AG09319 (cell line): Measurements from ENCODE around the gene RACK1.

Experiments
- DNase-seq: peaks from one replicate; pipeline ENCODE4 v3.0.0-alpha.2; 2010; ENCODE audit warnings: low read depth; ENCODE audit errors: extremely low read depth
- TF ChIP-seq, protein P1 (sequence below): IDR thresholded peaks from 2 replicates; pipeline ENCODE4 v1.5.1; 2011; ENCODE audit warnings: low read depth, mild to moderate bottlenecking, inconsistent platforms, low read length, moderate library complexity

The RACK1 gene

DNA sequence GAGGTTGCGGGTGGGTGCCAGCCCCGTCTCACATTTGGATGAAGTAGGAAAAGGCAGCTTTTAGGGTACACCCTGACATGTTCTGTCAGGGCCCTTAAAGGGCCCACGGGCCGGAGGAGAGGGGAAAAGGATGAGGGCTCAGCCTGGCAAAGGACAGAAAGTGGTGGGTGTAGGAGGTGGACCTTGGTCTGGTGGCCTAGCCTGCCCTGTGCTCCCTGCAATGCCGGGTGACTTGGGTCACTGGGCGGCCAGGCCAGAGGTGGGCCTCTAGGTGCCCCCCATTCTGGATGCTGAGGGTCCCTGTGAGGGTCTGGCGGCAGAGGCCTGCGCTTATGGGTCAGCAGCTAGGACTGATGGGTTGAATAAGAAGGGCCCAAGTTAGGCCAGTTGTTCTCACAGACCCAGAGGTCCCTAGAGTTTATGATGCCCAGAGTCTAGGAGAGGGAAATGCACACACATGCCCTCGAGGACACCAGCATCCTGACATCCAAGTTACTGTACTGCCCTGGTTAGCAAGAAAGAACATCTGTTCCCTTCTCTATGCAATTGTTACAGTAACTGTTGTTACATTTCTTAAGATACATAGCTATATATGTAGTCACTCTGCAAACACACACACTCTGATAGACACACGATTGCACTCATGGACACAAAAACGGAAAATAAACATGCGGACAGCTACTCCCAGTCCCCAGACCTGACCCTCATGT, 51.2 kb downstream of the RACK1 start:
- no peak for DNase-seq

DNA sequence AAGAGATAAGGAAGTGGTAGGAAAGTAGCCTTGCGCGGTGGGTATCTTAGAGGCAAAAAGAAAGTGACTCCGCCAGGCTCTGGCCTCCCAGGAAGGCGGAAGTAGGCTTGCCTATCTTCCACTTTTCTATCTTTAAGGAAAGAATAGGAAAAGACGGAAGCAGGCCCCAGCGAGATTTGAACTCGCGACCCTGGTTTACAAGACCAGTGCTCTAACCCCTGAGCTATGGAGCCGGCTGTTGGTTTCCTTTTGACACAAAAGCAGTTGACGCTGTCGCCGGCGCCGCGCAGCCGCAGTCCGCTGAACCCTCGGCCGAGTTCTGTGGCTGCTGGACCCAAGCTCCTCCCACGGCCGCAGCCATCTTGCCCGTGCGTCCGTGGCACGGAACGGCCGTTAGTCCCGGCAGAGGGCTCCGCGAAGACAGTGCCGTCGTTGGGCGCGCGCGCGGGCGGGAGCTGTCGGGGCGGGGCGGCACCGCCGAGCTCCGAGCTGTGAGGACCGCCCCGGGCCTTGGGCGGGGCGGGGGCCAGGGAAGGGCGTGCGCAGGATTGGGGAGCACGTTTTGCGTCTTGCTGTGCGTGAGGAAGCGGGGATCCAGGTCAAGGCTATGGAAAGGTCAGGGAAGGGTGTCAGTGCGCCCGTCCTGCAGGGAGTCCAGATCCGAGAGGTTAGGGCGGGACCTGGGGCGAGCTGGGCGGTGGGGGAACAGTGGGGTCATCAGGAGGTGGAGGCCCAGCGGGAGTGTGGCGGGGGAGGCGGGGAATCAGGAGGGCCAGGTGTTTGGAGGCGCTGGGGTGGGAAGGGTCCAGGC, 52.0 kb downstream of the RACK1 start:
- TF ChIP-seq, protein P1, sequence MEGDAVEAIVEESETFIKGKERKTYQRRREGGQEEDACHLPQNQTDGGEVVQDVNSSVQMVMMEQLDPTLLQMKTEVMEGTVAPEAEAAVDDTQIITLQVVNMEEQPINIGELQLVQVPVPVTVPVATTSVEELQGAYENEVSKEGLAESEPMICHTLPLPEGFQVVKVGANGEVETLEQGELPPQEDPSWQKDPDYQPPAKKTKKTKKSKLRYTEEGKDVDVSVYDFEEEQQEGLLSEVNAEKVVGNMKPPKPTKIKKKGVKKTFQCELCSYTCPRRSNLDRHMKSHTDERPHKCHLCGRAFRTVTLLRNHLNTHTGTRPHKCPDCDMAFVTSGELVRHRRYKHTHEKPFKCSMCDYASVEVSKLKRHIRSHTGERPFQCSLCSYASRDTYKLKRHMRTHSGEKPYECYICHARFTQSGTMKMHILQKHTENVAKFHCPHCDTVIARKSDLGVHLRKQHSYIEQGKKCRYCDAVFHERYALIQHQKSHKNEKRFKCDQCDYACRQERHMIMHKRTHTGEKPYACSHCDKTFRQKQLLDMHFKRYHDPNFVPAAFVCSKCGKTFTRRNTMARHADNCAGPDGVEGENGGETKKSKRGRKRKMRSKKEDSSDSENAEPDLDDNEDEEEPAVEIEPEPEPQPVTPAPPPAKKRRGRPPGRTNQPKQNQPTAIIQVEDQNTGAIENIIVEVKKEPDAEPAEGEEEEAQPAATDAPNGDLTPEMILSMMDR = no peak; the same call in 1 of the 2 replicates
- DNase-seq = peak; percentile 87

More for the DNA sequence above, 51.2 kb downstream of the RACK1 start:
- TF ChIP-seq, protein P1 = no peak

DNA sequence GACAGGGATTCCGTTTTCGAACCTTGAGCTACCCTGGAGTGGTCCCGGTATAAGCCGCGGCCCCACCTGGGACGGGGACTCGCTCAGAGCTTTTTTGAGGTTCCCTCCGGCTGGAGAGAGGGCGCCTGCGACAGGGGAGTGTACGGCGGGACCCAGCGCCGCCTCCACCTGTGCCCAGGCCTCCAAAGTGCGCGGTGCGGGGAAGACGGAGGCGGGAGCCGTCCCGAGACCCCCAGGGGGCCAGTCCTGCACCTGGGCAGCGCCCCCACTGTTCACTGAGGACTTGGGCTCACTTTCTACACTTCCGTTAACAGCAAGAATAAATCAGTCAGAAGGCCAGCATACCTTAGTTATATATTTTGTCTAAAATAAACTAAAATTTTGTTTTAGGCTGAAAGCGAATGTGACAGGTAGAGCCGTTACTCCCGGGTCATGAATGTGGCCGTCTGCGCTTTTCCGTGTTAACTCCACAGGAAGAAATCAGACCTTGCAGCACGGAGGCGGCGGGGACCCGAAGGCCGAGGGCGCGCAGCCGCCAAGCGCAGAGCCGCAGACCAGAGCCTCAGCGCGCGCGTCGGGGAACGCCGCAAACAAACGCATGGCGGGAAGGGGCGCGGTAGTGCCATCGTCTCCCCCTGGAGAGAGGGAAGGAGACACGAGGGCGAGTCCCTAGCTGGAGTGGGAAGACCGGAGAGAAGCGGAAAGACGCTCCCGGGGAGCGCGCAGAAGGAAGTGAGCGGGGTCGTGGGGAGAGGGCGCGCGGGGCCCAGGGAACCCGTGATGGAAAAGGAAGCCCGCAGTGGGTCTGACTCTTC, 52.8 kb downstream of the RACK1 start:
- no peak for DNase-seq

DNA sequence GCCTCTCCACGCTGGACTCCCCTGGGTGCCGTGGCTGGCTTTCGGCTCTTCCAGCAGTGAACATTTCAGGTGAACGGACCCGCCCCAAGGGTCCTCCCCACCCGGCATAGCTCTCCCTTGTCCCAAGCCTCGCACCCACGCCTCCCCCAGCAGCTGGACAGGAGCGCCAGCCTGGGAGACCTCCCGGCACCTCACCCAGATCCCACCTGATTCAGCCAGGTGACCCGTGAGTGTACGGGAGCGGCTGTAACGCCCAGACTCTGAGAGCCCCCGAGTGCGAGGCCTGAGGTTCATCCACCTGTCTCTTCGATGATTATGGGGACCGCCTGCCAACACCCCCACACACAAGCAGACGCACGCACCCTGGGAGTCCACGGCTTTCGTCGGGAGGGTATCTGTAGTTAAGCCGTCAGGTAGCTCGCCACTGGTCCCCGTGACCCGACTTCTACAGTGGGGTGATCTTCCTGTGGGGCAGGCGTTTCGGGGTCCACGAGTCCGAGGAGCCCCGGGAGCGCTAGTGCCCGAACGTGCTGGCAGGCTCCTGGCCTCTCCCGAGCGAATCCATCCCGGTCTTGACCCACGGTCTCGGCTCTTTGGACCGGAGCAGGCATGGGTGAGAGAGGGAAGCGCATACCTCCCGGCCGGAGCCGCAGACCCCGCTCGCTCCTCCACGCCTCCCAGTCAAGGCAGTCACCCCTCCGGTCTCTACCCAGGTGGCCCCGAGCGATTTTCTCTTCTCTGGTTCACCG, 53.6 kb downstream of the RACK1 start:
- TF ChIP-seq, protein P1 = no peak
- DNase-seq = no peak

More for the DNA sequence above, 52.8 kb downstream of the RACK1 start:
- TF ChIP-seq, protein P1 = peak; percentile 10

DNA sequence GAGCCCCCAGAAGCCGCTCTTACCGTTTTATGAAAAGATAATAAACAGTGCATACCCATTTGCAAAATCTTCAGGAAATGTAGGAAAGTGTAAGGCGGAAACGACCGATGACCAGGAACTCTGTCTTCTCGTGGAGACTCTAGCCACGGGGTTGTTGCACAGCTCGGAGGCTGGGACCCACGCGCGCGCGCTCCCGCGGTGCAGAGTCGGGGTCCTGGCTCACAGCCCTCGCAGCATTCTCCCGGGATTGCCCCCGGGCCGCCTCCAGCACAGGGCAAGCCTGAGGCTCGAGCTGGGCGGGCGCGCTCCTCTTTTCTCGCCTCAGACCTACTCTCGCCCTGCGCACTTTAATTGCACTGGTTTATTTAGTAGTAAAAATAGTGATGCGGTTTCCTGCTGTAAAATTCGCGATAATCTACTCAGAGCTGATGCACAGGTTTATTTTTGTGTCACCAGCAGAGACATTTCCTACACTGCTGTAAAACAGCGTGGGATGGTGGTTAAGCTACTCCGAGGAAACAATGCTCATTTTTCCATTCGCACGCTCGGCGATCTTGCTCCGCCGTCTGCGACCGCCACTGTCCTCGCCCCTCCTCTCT, 54.2 kb downstream of the RACK1 start:
- DNase-seq = no peak
- TF ChIP-seq, protein P1 = no peak

DNA sequence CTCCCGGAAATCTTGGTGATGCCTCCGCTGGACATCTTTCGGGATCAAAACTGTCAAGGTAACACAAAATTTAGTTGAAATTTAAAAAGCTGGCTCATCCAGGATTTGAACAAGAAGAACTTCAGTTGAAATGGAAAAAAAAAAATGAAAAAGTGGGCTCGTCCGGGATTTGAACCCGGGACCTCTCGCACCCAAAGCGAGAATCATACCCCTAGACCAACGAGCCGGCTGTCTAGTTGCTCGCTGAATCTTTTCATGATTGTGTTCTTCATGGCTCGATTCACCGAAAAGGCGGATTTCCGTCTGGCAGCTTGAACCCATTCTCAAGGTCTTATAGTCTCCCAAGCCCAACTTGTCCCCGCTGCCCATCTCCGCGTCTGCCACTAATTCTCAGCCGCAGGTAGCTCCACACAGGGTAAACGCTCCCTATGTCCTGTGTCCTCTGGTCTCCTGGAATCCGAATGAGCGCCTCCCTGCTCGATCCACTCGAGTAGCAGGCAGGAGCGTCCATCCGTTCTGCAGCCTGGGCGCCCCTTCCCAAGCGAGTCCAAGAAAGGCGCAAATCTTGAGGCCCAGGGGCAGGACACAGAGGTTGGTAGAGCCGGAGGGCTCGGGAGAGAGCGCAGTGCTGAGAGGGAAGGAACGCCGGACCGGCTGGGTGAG, 54.9 kb downstream of the RACK1 start:
- DNase-seq = no peak
- TF ChIP-seq, protein P1 = no peak; the same call in 1 of the 2 replicates
